Type B pancreatic cell (in vitro differentiated cells): ENCODE results near the gene C3orf33. TPM values are rescaled to one million over a fixed set of nuclear protein-coding genes. Genes with fewer than 3 reads are reported as not detected.

Experiments
- DNase-seq: peaks from one replicate; pipeline ENCODE4 v3.0.0; 2021; ENCODE audit warnings: mixed read lengths; ENCODE audit not compliant: unreplicated experiment; ENCODE audit errors: extremely low spot score
- H3K27ac Mint-ChIP-seq: 2 replicates; pipeline ENCODE4 v1.8.0; 2021; ENCODE audit warnings: mild to moderate bottlenecking, mixed read lengths
- H3K27me3 Mint-ChIP-seq: 2 replicates; pipeline ENCODE4 v1.8.0; 2021; ENCODE audit warnings: mixed read lengths
- H3K36me3 Mint-ChIP-seq: 2 replicates; pipeline ENCODE4 v1.8.0; 2021; ENCODE audit warnings: mixed read lengths
- H3K4me1 Mint-ChIP-seq: one replicate; pipeline ENCODE4 v1.8.0; 2021; ENCODE audit warnings: mixed read lengths; ENCODE audit not compliant: unreplicated experiment
- H3K4me3 Mint-ChIP-seq: 2 replicates; pipeline ENCODE4 v1.8.0; 2021; ENCODE audit warnings: mild to moderate bottlenecking, mixed read lengths
- H3K9me3 Mint-ChIP-seq: 2 replicates; pipeline ENCODE4 v1.8.0; 2021; ENCODE audit warnings: mixed read lengths
- total RNA-seq: library from RNA; stranded (reverse); gene quantifications from 2 replicates; pipeline ENCODE4 v1.2.1, GENCODE V29; 2021; ENCODE audit warnings: low replicate concordance
- TF ChIP-seq, protein P1 (sequence below): fragments of 200-600 bp; sonication (generic); conservative IDR thresholded peaks from 2 replicates; pipeline ENCODE4 v1.5.0; 2021; ENCODE audit warnings: antibody characterized with exemption, mild to moderate bottlenecking

C3orf33 gene
- total RNA-seq, 1 donor from 2014 or later = 2.8 TPM

DNA sequence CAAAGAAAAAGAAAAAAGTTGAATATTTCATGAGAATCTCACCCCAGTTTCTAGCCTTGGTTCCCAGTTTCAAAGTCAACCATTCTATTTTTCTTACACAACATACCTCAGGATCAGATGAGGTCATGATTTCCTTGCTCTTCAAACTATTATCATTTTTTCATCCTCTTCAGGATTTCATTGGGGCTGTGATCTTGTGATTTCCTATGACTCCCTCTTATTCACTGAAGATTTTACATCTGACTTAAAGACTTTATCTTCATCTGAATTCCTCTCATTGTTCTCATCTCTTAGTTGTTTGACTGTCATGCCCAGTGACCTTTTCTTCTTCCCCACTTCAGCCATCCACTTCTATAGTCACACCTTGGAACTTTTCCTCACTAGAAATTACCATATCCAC lies 3.1 kb upstream of the C3orf33 start:
- DNase-seq = no peak
- H3K9me3 Mint-ChIP-seq = no peaks in the 10 kb centered on the region
- no peak overlapping the region for H3K27ac Mint-ChIP-seq
- H3K4me3 Mint-ChIP-seq = no peak overlapping the region
- H3K36me3 Mint-ChIP-seq = no peaks in the 10 kb centered on the region
- no peaks in the 10 kb centered on the region for H3K27me3 Mint-ChIP-seq
- TF ChIP-seq, protein P1, sequence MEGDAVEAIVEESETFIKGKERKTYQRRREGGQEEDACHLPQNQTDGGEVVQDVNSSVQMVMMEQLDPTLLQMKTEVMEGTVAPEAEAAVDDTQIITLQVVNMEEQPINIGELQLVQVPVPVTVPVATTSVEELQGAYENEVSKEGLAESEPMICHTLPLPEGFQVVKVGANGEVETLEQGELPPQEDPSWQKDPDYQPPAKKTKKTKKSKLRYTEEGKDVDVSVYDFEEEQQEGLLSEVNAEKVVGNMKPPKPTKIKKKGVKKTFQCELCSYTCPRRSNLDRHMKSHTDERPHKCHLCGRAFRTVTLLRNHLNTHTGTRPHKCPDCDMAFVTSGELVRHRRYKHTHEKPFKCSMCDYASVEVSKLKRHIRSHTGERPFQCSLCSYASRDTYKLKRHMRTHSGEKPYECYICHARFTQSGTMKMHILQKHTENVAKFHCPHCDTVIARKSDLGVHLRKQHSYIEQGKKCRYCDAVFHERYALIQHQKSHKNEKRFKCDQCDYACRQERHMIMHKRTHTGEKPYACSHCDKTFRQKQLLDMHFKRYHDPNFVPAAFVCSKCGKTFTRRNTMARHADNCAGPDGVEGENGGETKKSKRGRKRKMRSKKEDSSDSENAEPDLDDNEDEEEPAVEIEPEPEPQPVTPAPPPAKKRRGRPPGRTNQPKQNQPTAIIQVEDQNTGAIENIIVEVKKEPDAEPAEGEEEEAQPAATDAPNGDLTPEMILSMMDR = no peak
- H3K4me1 Mint-ChIP-seq = no peaks in the 10 kb centered on the region

DNA sequence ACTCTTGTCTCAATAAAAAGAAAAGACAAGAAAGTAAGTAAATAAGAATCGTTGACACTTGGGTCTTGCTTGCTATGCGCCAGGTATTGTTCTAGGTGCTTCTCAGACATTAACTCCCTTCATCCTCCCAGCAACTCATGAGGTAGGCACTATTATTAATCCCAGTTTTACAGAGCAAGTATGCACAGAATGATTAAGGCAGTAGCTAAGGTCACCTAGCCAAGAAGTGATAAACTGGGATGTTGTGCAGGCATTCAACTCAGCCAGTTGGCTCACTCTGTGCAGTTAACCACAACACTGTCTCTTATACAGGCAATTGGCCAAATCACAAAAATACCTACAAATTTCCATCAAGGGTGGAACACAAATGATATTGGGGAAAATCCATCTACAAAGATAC lies 1.7 kb upstream of the C3orf33 start:
- TF ChIP-seq, protein P1 = no peak
- no peaks in the 10 kb centered on the region for H3K9me3 Mint-ChIP-seq
- H3K4me1 Mint-ChIP-seq = no peaks in the 10 kb centered on the region
- H3K36me3 Mint-ChIP-seq = peaks cover 4% of the 10 kb centered on the region
- no peak for DNase-seq
- no peak overlapping the region for H3K4me3 Mint-ChIP-seq
- no peak overlapping the region for H3K27ac Mint-ChIP-seq
- no peaks in the 10 kb centered on the region for H3K27me3 Mint-ChIP-seq

DNA sequence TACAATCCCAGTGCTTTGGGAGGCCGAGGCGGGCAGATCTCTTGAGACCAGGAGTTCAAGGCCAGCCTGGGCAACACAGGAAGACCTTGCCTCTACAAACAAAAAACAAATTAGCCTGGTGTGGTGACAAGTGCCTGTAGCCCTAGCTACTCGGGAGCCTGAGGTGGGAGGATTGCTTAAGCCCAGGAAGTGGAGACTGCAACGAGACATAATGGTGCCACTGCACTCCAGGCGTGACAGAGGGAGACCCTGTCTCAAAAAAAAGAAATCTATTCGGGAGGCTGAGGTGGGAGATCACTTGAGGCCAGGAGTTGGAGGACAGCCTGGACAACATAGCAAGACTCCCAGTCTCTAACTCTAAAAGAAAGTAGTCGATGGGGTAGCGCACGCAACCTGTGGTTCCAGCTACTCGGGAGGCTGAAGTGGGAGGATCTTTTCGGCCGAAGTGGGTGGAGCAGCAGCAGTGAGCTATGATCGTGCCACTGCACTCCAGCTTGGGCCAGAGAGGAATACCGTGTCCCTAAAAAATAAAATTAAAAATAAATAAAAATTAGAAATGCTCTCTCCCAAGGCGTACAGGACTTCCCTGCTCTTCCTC lies 775 bp downstream of the C3orf33 start:
- Mint-ChIP-seq H3K36me3 (peaks cover 11% of the 10 kb centered on the region), H3K4me3 (peak overlapping the region; percentile 90), H3K4me1 (no peaks in the 10 kb centered on the region), H3K27ac (peak overlapping the region; percentile 81), H3K27me3 (no peaks in the 10 kb centered on the region), H3K9me3 (no peaks in the 10 kb centered on the region)
- no peak for DNase-seq
- TF ChIP-seq, protein P1 = no peak

DNA sequence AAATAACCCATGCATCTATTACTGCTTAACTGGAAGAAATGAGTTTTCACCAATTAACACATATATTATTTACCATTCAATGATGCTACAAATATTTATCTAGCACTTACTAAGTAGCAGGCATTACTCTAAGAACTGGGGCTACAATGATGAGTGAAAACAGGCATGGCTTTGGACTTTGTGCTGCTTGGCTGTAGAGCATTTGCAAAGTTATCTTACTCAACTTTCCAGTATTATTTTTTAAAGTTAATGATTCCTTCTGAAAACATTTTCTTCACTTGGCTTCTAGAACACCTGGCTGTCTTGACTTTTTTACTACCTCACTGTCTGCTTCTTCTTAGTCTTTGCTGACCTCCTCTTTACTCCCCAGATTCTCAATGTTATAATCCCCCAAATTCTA lies 1.8 kb downstream of the C3orf33 start:
- Mint-ChIP-seq H3K4me1 (no peaks in the 10 kb centered on the region), H3K9me3 (no peaks in the 10 kb centered on the region), H3K4me3 (peak overlapping the region; percentile 53)

DNA sequence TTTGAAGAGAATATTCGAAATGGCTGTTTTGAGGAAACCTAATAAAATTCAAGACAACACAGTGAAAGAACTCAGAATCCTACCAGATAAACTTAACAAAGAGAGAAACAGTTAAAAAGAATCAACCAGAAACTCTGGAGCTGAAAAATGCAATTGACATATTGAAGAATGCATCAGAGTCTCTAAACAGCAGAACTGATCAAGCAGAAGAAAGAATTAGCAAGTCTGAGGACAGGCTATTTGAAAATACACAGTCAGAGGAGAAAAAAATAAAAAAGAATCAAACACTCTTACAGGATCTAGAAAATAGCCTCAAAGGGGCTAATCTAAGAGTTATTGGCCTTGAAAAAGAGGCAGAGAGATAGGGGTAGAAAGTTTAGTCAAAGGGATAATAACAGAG lies 13.5 kb downstream of the C3orf33 start:
- TF ChIP-seq, protein P1 = no peak
- H3K9me3 Mint-ChIP-seq = peaks cover 4% of the 10 kb centered on the region
- no peak for DNase-seq
- peaks cover 16% of the 10 kb centered on the region for H3K36me3 Mint-ChIP-seq
- no peak overlapping the region for H3K4me3 Mint-ChIP-seq
- no peaks in the 10 kb centered on the region for H3K4me1 Mint-ChIP-seq
- no peak overlapping the region for H3K27ac Mint-ChIP-seq
- H3K27me3 Mint-ChIP-seq = no peaks in the 10 kb centered on the region

More for the DNA sequence above, 1.8 kb downstream of the C3orf33 start:
- Mint-ChIP-seq H3K27ac (no peak overlapping the region), H3K36me3 (peaks cover 19% of the 10 kb centered on the region), H3K27me3 (no peaks in the 10 kb centered on the region)
- DNase-seq = no peak
- TF ChIP-seq, protein P1 = no peak

DNA sequence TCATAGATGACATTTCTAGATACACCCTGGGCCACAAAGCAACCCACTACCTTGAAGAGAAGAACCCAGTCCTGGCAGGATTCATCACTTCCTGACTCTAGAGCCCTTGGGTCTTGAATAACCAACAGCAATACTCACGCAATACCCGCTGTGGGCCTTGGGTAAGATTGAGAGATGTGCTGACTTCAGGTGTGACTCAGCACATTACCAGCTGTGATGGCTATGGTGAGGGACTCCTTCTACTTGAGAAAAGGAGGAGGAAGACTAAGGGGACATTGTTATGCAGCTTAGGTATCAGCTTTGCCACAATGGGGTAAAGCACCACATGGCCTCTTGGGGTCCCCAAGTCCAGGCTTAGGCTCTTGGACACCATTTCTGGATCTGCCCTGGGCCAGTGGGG lies 14.9 kb downstream of the C3orf33 start:
- Mint-ChIP-seq H3K27me3 (no peaks in the 10 kb centered on the region), H3K4me1 (no peaks in the 10 kb centered on the region), H3K4me3 (no peak overlapping the region), H3K27ac (no peak overlapping the region), H3K9me3 (peaks cover under 1% of the 10 kb centered on the region), H3K36me3 (peaks cover 5% of the 10 kb centered on the region)
- no peak for DNase-seq
- TF ChIP-seq, protein P1 = no peak
